GM12892 (cell line): ENCODE measurements around the gene NOL4L.

Source experiments
- POLR2A ChIP-seq: IDR thresholded peaks from 2 replicates; pipeline ENCODE4 v1.6.1; 2011; ENCODE audit warnings: low read depth, low read length, control low read depth
- POLR2AphosphoS5 ChIP-seq: IDR thresholded peaks from 2 replicates; pipeline ENCODE4 v1.6.1; 2011; ENCODE audit warnings: low read depth, low read length, control low read depth
- TAF1 ChIP-seq: IDR thresholded peaks from 2 replicates; pipeline ENCODE4 v1.6.1; 2011; ENCODE audit warnings: low read depth, mild to moderate bottlenecking, control low read depth, low read length, borderline replicate concordance

DNA sequence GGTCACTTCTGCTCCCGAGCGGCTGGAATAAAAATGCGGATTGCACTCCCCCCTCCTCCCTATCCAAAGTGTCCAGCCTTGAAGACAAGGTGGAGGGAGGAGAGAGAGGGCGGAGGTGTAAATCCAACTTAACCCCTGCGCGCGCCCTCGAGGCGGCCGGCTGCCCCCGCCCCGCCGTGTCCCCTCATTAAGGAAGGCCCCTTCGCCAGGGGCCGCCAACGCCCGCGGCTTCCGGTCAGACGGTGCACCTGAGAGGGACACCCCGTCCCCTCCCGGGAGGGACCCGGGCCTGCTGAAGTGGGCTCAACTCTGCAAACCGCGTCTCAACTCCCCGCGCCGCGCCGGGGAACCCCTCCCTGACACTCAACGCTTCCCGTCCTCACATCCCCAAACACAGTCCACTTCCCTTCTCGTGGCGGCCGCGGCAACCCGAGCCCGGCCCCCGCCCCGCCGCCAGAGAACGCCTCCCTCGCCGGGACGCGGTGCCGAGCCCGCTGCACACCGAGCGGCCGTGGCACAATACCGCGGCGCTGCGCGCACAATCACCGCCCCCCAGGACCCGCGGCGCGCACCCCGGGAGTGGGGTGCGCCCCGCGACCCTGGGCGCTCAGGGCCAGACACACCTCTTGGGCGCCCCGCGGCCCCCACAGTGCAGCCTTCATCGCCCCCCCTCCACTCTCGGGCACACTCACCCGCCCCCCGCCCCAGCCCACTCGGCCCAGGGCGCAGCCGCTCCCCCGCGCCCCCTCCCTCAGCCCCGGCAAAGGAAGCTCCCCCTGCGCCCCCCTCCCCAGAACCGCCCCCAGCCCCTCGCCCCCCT, 102.5 kb downstream of the NOL4L start:
- no peak for TF ChIP-seq TAF1
- TF ChIP-seq POLR2AphosphoS5, result no peak
- no peak for TF ChIP-seq POLR2A
